Measurements from ENCODE around the gene PIK3R2.

PIK3R2 gene

DNA sequence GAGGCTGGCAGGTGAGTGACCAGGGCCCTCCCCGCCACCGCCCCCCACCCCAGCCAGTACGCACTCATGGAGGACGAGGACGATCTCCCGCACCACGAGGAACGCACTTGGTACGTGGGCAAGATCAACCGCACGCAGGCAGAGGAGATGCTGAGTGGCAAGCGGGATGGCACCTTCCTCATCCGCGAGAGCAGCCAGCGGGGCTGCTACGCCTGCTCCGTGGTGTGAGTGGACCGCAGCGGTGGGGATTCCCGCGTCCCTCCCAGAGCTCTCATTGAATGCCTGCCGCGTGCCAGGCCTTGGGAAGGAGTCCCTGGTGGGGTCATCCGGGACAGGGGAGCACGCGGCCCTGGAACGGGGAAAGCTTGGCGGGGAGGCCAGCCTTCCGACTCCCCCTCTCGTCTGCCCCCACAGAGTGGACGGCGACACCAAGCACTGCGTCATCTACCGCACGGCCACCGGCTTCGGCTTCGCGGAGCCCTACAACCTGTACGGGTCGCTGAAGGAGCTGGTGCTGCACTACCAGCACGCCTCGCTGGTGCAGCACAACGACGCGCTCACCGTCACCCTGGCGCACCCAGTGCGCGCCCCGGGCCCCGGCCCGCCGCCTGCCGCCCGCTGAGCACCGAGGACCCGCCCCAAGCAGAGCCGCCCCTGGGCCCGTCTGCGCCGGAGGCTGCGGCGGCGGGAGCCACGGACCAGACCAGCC is 15.9 kb downstream of the PIK3R2 start:
- TF ChIP-seq CTCF (IDR thresholded peaks at IDR 0.05; ENCODE audit: extremely low read depth, missing control alignments) = no peak
- no peak for DNase-seq (ENCODE audit: low spot score)

DNA sequence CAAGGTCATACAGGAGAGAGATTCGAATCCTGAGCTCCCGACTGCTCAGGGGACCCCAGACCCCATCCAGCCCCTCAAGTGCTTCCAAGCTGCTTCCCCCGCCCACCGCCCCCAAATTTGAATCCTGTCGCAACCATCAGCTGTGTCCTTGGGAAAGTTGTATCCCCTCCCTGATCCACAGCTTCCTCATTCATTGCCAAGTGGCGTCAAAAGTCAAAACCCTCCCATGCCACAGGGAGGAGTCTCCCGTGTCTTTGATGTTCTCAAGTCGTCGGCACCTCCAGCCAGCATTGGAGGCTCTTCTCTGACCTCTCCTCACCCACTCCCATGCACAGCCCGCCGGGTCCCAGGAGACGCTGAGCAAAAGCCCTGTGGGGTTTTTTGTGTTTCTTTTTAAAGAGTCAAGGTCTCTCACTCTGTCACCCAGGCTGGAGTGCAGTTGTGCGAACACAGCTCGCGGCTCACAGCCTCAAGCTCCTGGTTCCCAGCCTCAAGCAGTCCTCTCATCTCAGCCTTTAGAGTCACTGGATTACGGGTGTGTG is 17.8 kb downstream of the PIK3R2 start:
- TF ChIP-seq CTCF (IDR thresholded peaks at IDR 0.05; ENCODE audit: extremely low read depth, missing control alignments) = no peak
- DNase-seq (ENCODE audit: low spot score) = peak; percentile 83

- no peak for TF ChIP-seq CTCF (IDR thresholded peaks at IDR 0.05; ENCODE audit: extremely low read depth, missing control alignments)
- DNase-seq (ENCODE audit: low spot score) = peak; percentile 53
These were observed 18.8 kb downstream of the PIK3R2 start for GRCh38 chr19:18171605-18172327.

GRCh38 chr19:18172331-18173053 is 19.5 kb downstream of the PIK3R2 start:
- no peak for TF ChIP-seq CTCF (IDR thresholded peaks at IDR 0.05; ENCODE audit: extremely low read depth, missing control alignments)

DNA sequence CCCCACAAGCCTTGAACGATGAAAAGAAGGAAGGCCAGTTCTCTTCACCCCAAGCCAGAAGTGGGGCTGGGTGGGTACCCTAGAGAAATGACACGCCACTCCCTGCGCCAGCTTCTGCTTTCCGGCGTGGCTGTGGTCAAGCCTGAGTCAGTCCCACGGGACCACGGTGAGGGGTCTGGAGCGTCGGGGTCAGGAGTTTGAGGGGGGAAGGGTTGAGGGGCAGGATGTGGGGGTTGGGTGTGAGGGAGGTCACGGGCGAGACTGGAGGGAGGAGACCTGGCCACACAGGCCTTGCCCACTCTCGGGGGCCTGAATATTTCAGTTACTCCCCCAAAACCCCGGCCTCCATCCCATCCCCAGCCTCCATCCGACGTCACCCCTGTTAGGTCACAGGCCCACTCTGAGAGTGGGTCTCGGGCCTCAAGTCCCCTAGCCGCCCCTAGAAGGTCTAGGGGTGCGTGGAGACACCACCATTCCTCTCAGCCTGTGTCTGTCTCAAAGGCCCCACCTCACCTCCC is 20.1 kb downstream of the PIK3R2 start:
- no peak for TF ChIP-seq CTCF (IDR thresholded peaks at IDR 0.05; ENCODE audit: extremely low read depth, missing control alignments)
- peak; percentile 39 for DNase-seq (ENCODE audit: low spot score)

More at GRCh38 chr19:18172331-18173053, 19.5 kb downstream of the PIK3R2 start:
- DNase-seq (ENCODE audit: low spot score) = peak; percentile 4

DNA sequence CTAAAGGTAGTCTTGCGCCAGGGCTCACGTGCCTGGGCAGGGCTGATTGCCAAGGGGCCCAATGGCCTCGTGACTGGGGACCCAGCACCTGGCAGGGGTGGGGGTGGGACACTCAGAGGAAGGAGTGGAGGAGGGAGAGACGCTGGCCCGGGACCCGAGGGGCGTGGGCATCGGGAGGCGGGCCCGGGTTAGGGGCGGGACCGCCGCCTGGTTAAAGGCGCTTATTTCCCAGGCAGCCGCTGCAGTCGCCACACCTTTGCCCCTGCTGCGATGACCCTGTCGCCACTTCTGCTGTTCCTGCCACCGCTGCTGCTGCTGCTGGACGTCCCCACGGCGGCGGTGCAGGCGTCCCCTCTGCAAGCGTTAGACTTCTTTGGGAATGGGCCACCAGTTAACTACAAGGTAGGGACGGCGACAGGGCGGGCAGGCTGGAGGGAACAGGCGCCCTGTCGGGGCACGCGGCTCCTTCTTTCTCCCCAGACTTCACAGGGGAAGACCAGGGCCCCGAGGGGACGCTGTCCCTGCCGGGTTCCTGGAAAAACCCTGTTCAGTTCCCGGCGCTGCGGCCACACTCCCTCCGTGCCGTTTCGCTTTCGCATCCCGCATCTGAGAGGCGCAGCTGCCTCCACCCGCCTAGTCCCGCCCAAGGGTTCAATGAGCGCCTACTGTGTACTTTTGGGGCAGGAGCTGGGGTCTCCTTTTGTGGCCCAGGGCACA is 20.8 kb downstream of the PIK3R2 start, which contains the start of gene IFI30:
Gene IFI30 (plus strand): TSS at position 242 of the 717 bp plus-strand sequence. CDS start 29 bp downstream, at position 271.
- DNase-seq (ENCODE audit: low spot score) = peak; percentile 86
- no peak for TF ChIP-seq CTCF (IDR thresholded peaks at IDR 0.05; ENCODE audit: extremely low read depth, missing control alignments)

All from GM20000 (cell line).